ENCODE results near the gene LMBRD2.

LMBRD2 gene

GRCh38 chr5:36049949-36050348 is 101.7 kb downstream of the LMBRD2 start:
- no peak for TF ChIP-seq CTCF (IDR thresholded peaks at IDR 0.05; ENCODE audit: borderline replicate concordance, insufficient read depth, low read depth, low read length)
- H3K4me3 ChIP-seq (ENCODE audit: low read depth, low read length): no peak overlapping the region

Data from GM12875 (cell line).